H1 (cell line): ENCODE results near the gene MSI2. TPM values are rescaled to one million over a fixed set of nuclear protein-coding genes. Genes with fewer than 3 reads are reported as not detected.

Experiments used
- CTCF ChIA-PET: fragments of 300-600 bp; sonication (Branson Sonifier 250); formaldehyde crosslinking; loops from one replicate; lab custom pipeline; 2021; ENCODE audit not compliant: partially characterized antibody; lab: Charles Lee
- POLR2A ChIA-PET: fragments of 300-600 bp; sonication (Branson Sonifier 250); formaldehyde crosslinking; loops from one replicate; lab custom pipeline; 2021; ENCODE audit warnings: inconsistent platforms; ENCODE audit not compliant: partially characterized antibody; lab: Charles Lee
- DNase-seq, 2 experiments: peaks; one replicate each; pipeline versions ENCODE4 v3.0.0 to v3.0.0-alpha.2; 2010 to 2022; ENCODE audit warnings: low spot score in 2 of 2, low read depth in 1 of 2, mixed read lengths in 1 of 2
- FAIRE-seq: peaks from 2 replicates; lab custom pipeline; 2011; peaks lifted over from hg19 to GRCh38; lab: Jason Lieb, UNC
- H2AFZ ChIP-seq: 2 replicates; pipeline ENCODE4 v1.8.1; 2012; ENCODE audit warnings: low read length, inconsistent platforms
- H2AK5ac ChIP-seq: 2 replicates; pipeline ENCODE4 v1.6.1; 2013; ENCODE audit warnings: low read depth, low read length
- H2BK120ac ChIP-seq: replicated peaks from 2 replicates; pipeline ENCODE3; 2013; ENCODE audit warnings: low read depth, low read length, inconsistent platforms
- H2BK12ac ChIP-seq: 2 replicates; pipeline ENCODE4 v1.6.1; 2013; ENCODE audit warnings: low read depth, low read length
- H2BK15ac ChIP-seq: 2 replicates; pipeline ENCODE4 v1.6.1; 2013; ENCODE audit warnings: low read length
- H2BK20ac ChIP-seq: 2 replicates; pipeline ENCODE4 v1.6.1; 2013; ENCODE audit warnings: low read length
- H2BK5ac ChIP-seq: 2 replicates; pipeline ENCODE4 v1.6.1; 2013; ENCODE audit warnings: low read depth, low read length
- H3K14ac ChIP-seq: 2 replicates; pipeline ENCODE4 v1.6.1; 2013; ENCODE audit warnings: inconsistent platforms; ENCODE audit not compliant: insufficient read length
- H3K18ac ChIP-seq: 2 replicates; pipeline ENCODE4 v1.6.1; 2013; ENCODE audit warnings: low read length; ENCODE audit errors: extremely low read depth
- H3K23ac ChIP-seq: 2 replicates; pipeline ENCODE4 v1.6.1; 2013; ENCODE audit warnings: inconsistent platforms; ENCODE audit not compliant: insufficient read length
- H3K23me2 ChIP-seq: 2 replicates; pipeline ENCODE4 v1.6.1; 2013; ENCODE audit warnings: low read depth, low read length
- H3K27ac ChIP-seq: 2 replicates; pipeline ENCODE4 v1.6.1; 2011; ENCODE audit warnings: low read depth, low read length, inconsistent platforms
- H3K27me3 ChIP-seq, 4 experiments: replicated peaks in 1 of 4; 1 replicate in 1 of 4; 2 replicates in 3 of 4; pipeline versions ENCODE4 v1.6.1 to v1.8.1; 2011 to 2013; ENCODE audit warnings: low read length in 3 of 4, mild to moderate bottlenecking in 3 of 4, inconsistent platforms in 2 of 4, mixed read lengths in 2 of 4, moderate library complexity in 1 of 4; ENCODE audit not compliant: control insufficient read depth in 3 of 4, insufficient read depth in 3 of 4; ENCODE audit errors: extremely low read depth in 1 of 4
- H3K36me3 ChIP-seq, 4 experiments: 2 replicates each; pipeline versions ENCODE4 v1.6.1 to v1.8.1; 2011 to 2013; ENCODE audit warnings: mild to moderate bottlenecking in 4 of 4, low read length in 3 of 4, moderate library complexity in 2 of 4, control low read depth in 1 of 4, inconsistent platforms in 1 of 4; ENCODE audit not compliant: insufficient read depth in 4 of 4, control insufficient read depth in 2 of 4
- H3K4ac ChIP-seq: replicated peaks from 2 replicates; pipeline ENCODE3; 2013; ENCODE audit warnings: low read length, low read depth, mixed read lengths, inconsistent platforms; ENCODE audit not compliant: insufficient read length
- H3K4me1 ChIP-seq, 4 experiments: replicated peaks in 1 of 4; 1 replicate in 1 of 4; 2 replicates in 3 of 4; pipeline versions ENCODE4 v1.6.1 to v1.8.1; 2011 to 2013; ENCODE audit warnings: low read length in 3 of 4, inconsistent platforms in 2 of 4, mixed read lengths in 1 of 4; ENCODE audit not compliant: insufficient read depth in 4 of 4, control insufficient read depth in 3 of 4
- H3K4me2 ChIP-seq, 2 experiments: 2 replicates each; pipeline versions ENCODE4 v1.6.1 to v1.8.1; 2011 to 2013; ENCODE audit warnings: low read depth in 2 of 2, low read length in 2 of 2, control low read depth in 1 of 2, inconsistent platforms in 1 of 2, mild to moderate bottlenecking in 1 of 2; ENCODE audit not compliant: insufficient read depth in 1 of 2
- H3K4me3 ChIP-seq, 4 experiments: fragments of 200-600, 300-600 bp in 1 of 4; sonication (generic), shearing (Covaris generic), sonication (Bioruptor Twin) in 1 of 4; 2 replicates each; pipeline versions ENCODE4 v1.5.1 to v1.8.1; 2011 to 2016; ENCODE audit warnings: low read length in 4 of 4, low read depth in 3 of 4, control low read depth in 2 of 4, inconsistent platforms in 2 of 4, mild to moderate bottlenecking in 2 of 4, mixed read lengths in 1 of 4, moderate library complexity in 1 of 4; ENCODE audit not compliant: insufficient read depth in 2 of 4; ENCODE audit errors: extremely low read depth in 1 of 4
- H3K56ac ChIP-seq: replicated peaks from 2 replicates; pipeline ENCODE3; 2013; ENCODE audit warnings: low read depth, mild to moderate bottlenecking, mixed read lengths, low read length, inconsistent platforms; ENCODE audit not compliant: insufficient read length
- H3K79me1 ChIP-seq: 2 replicates; pipeline ENCODE4 v1.6.1; 2013; ENCODE audit warnings: low read depth, low read length, control low read depth
- H3K79me2 ChIP-seq, 2 experiments: 2 replicates each; pipeline versions ENCODE4 v1.6.1 to v1.8.1; 2012 to 2013; ENCODE audit warnings: low read length in 2 of 2, mild to moderate bottlenecking in 2 of 2, inconsistent platforms in 1 of 2; ENCODE audit not compliant: insufficient read depth in 2 of 2, control insufficient read depth in 1 of 2
- H3K9ac ChIP-seq, 4 experiments: replicated peaks in 1 of 4; 1 replicate in 1 of 4; 2 replicates in 3 of 4; pipeline versions ENCODE4 v1.6.1 to v1.8.1; 2011 to 2013; ENCODE audit warnings: low read depth in 3 of 4, low read length in 3 of 4, control low read depth in 2 of 4, mild to moderate bottlenecking in 2 of 4, moderate library complexity in 2 of 4, inconsistent platforms in 1 of 4; ENCODE audit errors: extremely low read depth in 1 of 4
- H3K9me3 ChIP-seq, 2 experiments: 2 replicates each; pipeline versions ENCODE4 v1.6.1 to v1.8.1; 2012 to 2013; ENCODE audit warnings: mild to moderate bottlenecking in 2 of 2, moderate library complexity in 2 of 2, control low read depth in 1 of 2, inconsistent platforms in 1 of 2, low read depth in 1 of 2, low read length in 1 of 2, mixed read lengths in 1 of 2; ENCODE audit not compliant: insufficient read depth in 2 of 2
- H4K20me1 ChIP-seq, 2 experiments: replicated peaks in 1 of 2; 2 replicates each; pipeline versions ENCODE3 to v1.8.1; 2011 to 2013; ENCODE audit warnings: inconsistent platforms in 2 of 2, low read length in 2 of 2, mild to moderate bottlenecking in 1 of 2; ENCODE audit not compliant: insufficient read depth in 2 of 2, control insufficient read depth in 1 of 2
- H4K5ac ChIP-seq: 2 replicates; pipeline ENCODE4 v1.6.1; 2013; ENCODE audit warnings: low read length, low read depth, mixed read lengths, inconsistent platforms; ENCODE audit not compliant: insufficient read length
- H4K8ac ChIP-seq: 2 replicates; pipeline ENCODE4 v1.8.0; 2013; ENCODE audit warnings: mild to moderate bottlenecking, moderate library complexity, low read length, inconsistent platforms; ENCODE audit not compliant: insufficient read depth; ENCODE audit errors: extremely low read depth
- H4K91ac ChIP-seq: replicated peaks from 2 replicates; pipeline ENCODE3; 2013; ENCODE audit warnings: low read length, mixed read lengths, inconsistent platforms; ENCODE audit not compliant: insufficient read length
- ASH2L ChIP-seq: fragments of 200-600, 300-600 bp; sonication (generic); IDR thresholded peaks from one replicate; pipeline ENCODE4 v1.7.1; 2017; ENCODE audit warnings: low read length
- CBX5 ChIP-seq: fragments of 300-800, 300-1000 bp; sonication (generic); IDR thresholded peaks from 2 replicates; pipeline ENCODE4 v1.7.1; 2016; ENCODE audit warnings: antibody characterized with exemption, low read length, low read depth
- EGR1 ChIP-seq: IDR thresholded peaks from 2 replicates; pipeline ENCODE4 v1.6.1; 2011; ENCODE audit warnings: low read depth, low read length, borderline replicate concordance
- HDAC2 ChIP-seq, 2 experiments: fragments of 300-600 bp in 1 of 2; sonication (generic) in 1 of 2; IDR thresholded peaks; 2 replicates each; pipeline ENCODE4 v1.6.1; 2011 to 2012; ENCODE audit warnings: low read depth in 2 of 2, low read length in 2 of 2, mild to moderate bottlenecking in 2 of 2, moderate library complexity in 2 of 2, borderline replicate concordance in 1 of 2, inconsistent platforms in 1 of 2
- KDM1A ChIP-seq: fragments of 200-600, 300-600 bp; sonication (generic); IDR thresholded peaks from 2 replicates; pipeline ENCODE4 v1.7.1; 2016; ENCODE audit warnings: mild to moderate bottlenecking, low read length, borderline replicate concordance
- PHF8 ChIP-seq: fragments of 200-600 bp; sonication (generic); conservative IDR thresholded peaks from 2 replicates; pipeline ENCODE4 v1.7.1; 2012; ENCODE audit warnings: low read depth, mild to moderate bottlenecking, inconsistent platforms, low read length, moderate library complexity
- POU5F1 ChIP-seq: IDR thresholded peaks from 2 replicates; pipeline ENCODE4 v1.6.1; 2011; ENCODE audit warnings: low read depth, mild to moderate bottlenecking, low read length, moderate library complexity
- SRF ChIP-seq: IDR thresholded peaks from 2 replicates; pipeline ENCODE4 v1.6.1; 2011; ENCODE audit warnings: mild to moderate bottlenecking, low read depth, low read length, moderate library complexity
- TAF1 ChIP-seq: IDR thresholded peaks from 2 replicates; pipeline ENCODE4 v1.6.1; 2011; ENCODE audit warnings: mild to moderate bottlenecking, low read depth, low read length
- TAF7 ChIP-seq: optimal IDR thresholded peaks from 2 replicates; pipeline ENCODE3; 2011; ENCODE audit warnings: low read depth, mild to moderate bottlenecking, inconsistent platforms, low read length, moderate library complexity, borderline replicate concordance
- TBP ChIP-seq: IDR thresholded peaks from 2 replicates; pipeline ENCODE4 v1.6.1; 2011; ENCODE audit warnings: low read depth, low read length, improper control_type of control experiment
- TCF12 ChIP-seq: IDR thresholded peaks from 2 replicates; pipeline ENCODE4 v1.6.1; 2011; ENCODE audit warnings: low read depth, mild to moderate bottlenecking, low read length
- WGBS, 2 experiments: shearing (Covaris generic) in 1 of 2; methylation state at CpG; one replicate each; pipeline versions ENCODE4 v1.1.6 to v1.1.7; 2013 to 2015; ENCODE audit warnings: low lambda C conversion rate in 2 of 2, mixed read lengths in 2 of 2, inconsistent platforms in 1 of 2, low coverage in 1 of 2, missing lambda C conversion rate in 1 of 2; ENCODE audit not compliant: insufficient replicate concordance in 2 of 2, insufficient coverage in 1 of 2, insufficient read length in 1 of 2; ENCODE audit errors: extremely low coverage in 1 of 2, missing lambda C conversion rate in 1 of 2; 5-methylcytosine and 5-hydroxymethylcytosine counted together
- polyA plus RNA-seq, 7 experiments: library from polyadenylated mRNA; depleted of rRNA in 3 of 7; stranded (reverse) in 5 of 7; unstranded in 2 of 7; fragments of >200 nt in 5 of 7; fragments of 200-250 nt in 2 of 7; gene quantifications; 1 replicate in 5 of 7; 2 replicates in 1 of 7; 4 replicates in 1 of 7; pipeline versions ENCODE4 v1.2.1 to v1.2.3, GENCODE V29; 2011 to 2013; ENCODE audit warnings: missing spikeins in 2 of 7, mixed read lengths in 2 of 7
- total RNA-seq: library from RNA; stranded (reverse); fragmentation: NEBNext Ultra II Directional; extraction: Animal tissue kit (Norgen Biotek cat#: 25700); gene quantifications from 2 replicates; pipeline ENCODE4 v1.2.1, GENCODE V29; 2021

MSI2 gene
- total and polyA plus RNA-seq, 2 of the 8 experiments (the other 6 are each of a cell fraction or from before 2014, with no cell fraction given), result 36.7 to 80.6 TPM

DNA sequence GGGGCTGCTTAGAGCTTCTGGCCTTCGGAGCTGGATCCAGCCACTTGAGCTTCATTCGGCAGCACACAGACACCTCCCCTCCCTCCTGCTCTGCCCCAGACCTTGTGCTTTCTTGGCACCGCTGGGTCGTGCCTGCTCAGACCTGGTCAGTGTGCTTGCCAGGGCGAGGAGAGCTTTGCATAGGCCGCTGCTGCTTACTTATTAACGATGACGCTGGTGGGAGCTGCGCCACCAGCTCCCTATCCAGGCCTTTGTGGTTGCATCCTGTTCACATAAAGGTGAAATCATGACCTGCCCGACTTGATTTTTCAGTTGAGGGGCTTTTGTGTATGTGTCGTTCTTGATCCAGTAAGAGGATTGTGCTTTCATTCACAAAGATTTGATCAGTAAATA, 101.1 kb downstream of the MSI2 start:
- Histone ChIP-seq H3K79me1 (peaks cover 14% of the 10 kb centered on the region), H2BK5ac (no peak overlapping the region), H3K23ac (no peak overlapping the region), H3K9ac (no peak overlapping the region), H2BK20ac (no peak overlapping the region), H3K14ac (no peak overlapping the region), H4K5ac (no peak overlapping the region), H4K20me1 (peaks cover 0 to 7% of the 10 kb centered on the region in 2 experiments), H3K36me3 (no peaks in the 10 kb centered on the region), H3K27me3 (no peaks in the 10 kb centered on the region), H3K4me1 (peaks cover 2 to 10% (median 5%) of the 10 kb centered on the region in 4 experiments; a peak in 5 of 7 replicates), H3K4me2 (no peak overlapping the region), H4K91ac (no peak overlapping the region), H2AK5ac (no peak overlapping the region), H3K18ac (0 out of 2 replicates have a peak overlapping the region, but pooled peaks have one; percentile 51), H2BK12ac (peak overlapping the region; percentile 6; the same call in 1 of the 2 replicates), H2BK120ac (no peak overlapping the region), H2AFZ (no peak overlapping the region), H3K56ac (no peak overlapping the region)
- FAIRE-seq, result no peak
- 93% methylated on average over 10 of the region's 11 CpGs; no CpG with 5 or more reads in 1 of the 2 experiments for WGBS, 2 experiments
- CTCF ChIA-PET, result interaction anchor here (0.8 to 1.7 kb wide), 6 partner anchors 16 to 114 kb away, joined by 3 to 10 read pairs (median 4); no protein-coding TSS in a partner anchor
- no peak for TF ChIP-seq EGR1
- no peak for TF ChIP-seq HDAC2 (IDR thresholded peaks at IDR 0.05; ENCODE audit: borderline replicate concordance in 1 of 2, low read depth in 2 of 2, low read length in 2 of 2)
- TF ChIP-seq CBX5, result no peak
- TF ChIP-seq PHF8, result no peak
- no peak for TF ChIP-seq TAF7
- no peak for TF ChIP-seq KDM1A
- no peak for TF ChIP-seq TCF12
- TF ChIP-seq SRF, result no peak
- no peak for TF ChIP-seq TAF1
- no peak for TF ChIP-seq POU5F1
- TF ChIP-seq ASH2L, result no peak
- no peak for TF ChIP-seq TBP
- TF ChIP-seq, all 59 proteins: peak for 0
- no peak overlapping the region for H3K4me3 ChIP-seq
- DNase-seq, result no peak
- POLR2A ChIA-PET, result interaction anchor here (0.5 to 0.9 kb wide), 2 partner anchors 8 to 655 kb away, joined by 3 read pairs; no protein-coding TSS in a partner anchor
- no peak overlapping the region for H4K8ac ChIP-seq
- H2BK15ac ChIP-seq, result no peak overlapping the region
- no peaks in the 10 kb centered on the region; the same call in 1 of the 2 replicates for H3K23me2 ChIP-seq
- peaks cover 3 to 77% of the 10 kb centered on the region in 2 experiments; a peak in 3 of 4 replicates for H3K79me2 ChIP-seq
- peak overlapping the region; percentile 19; the same call in 1 of the 2 replicates for H3K27ac ChIP-seq
- H3K4ac ChIP-seq, result no peak overlapping the region
- no peaks in the 10 kb centered on the region for H3K9me3 ChIP-seq
